Left ventricle myocardium inferior (tissue), 1 donor: ENCODE results near the gene POLE3. TPM values are rescaled to one million over a fixed set of nuclear protein-coding genes. Genes with fewer than 3 reads are reported as not detected.

ENCODE experiments used
- DNase-seq: peaks from one replicate; pipeline ENCODE4 v3.0.0-alpha.2; 2020
- H3K27ac ChIP-seq: fragments of 200-600 bp; replicated peaks from 2 replicates; pipeline ENCODE4 v1.8.0; 2021
- H3K27me3 ChIP-seq: fragments of 200-600 bp; 2 replicates; pipeline ENCODE4 v1.8.0; 2021; ENCODE audit warnings: low read depth
- H3K36me3 ChIP-seq: fragments of 200-600 bp; 2 replicates; pipeline ENCODE4 v1.8.0; 2021
- H3K4me1 ChIP-seq: fragments of 200-600 bp; 2 replicates; pipeline ENCODE4 v1.8.0; 2021
- H3K4me3 ChIP-seq: fragments of 200-600 bp; 2 replicates; pipeline ENCODE4 v1.8.0; 2021; ENCODE audit warnings: mild to moderate bottlenecking, moderate library complexity
- H3K9me3 ChIP-seq: fragments of 200-600 bp; replicated peaks from 2 replicates; pipeline ENCODE4 v1.8.0; 2021
- intact Hi-C: fragments of 100-400 bp; cut with micrococcal nuclease; formaldehyde crosslinking; loops from one replicate; pipeline ENCODE4 v1.11.0; 2022
- total RNA-seq: library from RNA; stranded (reverse); fragmentation: NEBNext Ultra II Directional; extraction: Animal tissue kit (Norgen Biotek cat#: 25700); gene quantifications from one replicate; pipeline ENCODE4 v1.2.1, GENCODE V29; 2021
- TF ChIP-seq, protein P1 (sequence below): fragments of 200-600 bp; IDR thresholded peaks from 2 replicates; pipeline ENCODE4 v1.8.0; 2021; ENCODE audit warnings: antibody characterized with exemption, mild to moderate bottlenecking, borderline replicate concordance
- donor health status: DM: no; HTN: yes; CAD: no; lungs with severe emphysema.

POLE3 gene
- total RNA-seq, 1 donor from 2014 or later, result 22.5 TPM

DNA sequence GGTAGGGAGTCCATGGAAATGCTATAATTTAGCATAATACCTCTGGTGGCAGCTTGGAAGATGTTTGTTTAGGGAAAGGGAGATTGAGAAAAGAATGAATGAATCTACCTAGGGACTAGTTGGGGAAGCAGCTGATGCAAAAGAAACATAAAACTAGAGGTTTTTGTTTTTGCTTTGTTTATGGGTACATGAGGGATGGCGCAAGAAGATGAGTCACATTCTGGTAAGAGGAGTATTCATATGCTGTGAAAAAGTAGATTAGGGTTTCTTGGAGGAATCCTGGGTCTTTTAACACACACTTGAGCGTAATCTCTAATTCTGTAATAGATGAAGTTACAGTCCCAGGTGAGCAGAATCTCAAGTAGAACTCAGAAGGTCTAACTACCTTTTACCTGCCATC lies 17.2 kb upstream of the POLE3 start:
- no peak overlapping the region for H3K4me3 ChIP-seq
- H3K27me3 ChIP-seq, result peaks cover 6% of the 10 kb centered on the region
- no peak overlapping the region for H3K27ac ChIP-seq
- no peaks in the 10 kb centered on the region for H3K36me3 ChIP-seq
- intact Hi-C loops, result no loop called here
- H3K4me1 ChIP-seq, result no peaks in the 10 kb centered on the region
- DNase-seq, result no peak
- TF ChIP-seq, protein P1, sequence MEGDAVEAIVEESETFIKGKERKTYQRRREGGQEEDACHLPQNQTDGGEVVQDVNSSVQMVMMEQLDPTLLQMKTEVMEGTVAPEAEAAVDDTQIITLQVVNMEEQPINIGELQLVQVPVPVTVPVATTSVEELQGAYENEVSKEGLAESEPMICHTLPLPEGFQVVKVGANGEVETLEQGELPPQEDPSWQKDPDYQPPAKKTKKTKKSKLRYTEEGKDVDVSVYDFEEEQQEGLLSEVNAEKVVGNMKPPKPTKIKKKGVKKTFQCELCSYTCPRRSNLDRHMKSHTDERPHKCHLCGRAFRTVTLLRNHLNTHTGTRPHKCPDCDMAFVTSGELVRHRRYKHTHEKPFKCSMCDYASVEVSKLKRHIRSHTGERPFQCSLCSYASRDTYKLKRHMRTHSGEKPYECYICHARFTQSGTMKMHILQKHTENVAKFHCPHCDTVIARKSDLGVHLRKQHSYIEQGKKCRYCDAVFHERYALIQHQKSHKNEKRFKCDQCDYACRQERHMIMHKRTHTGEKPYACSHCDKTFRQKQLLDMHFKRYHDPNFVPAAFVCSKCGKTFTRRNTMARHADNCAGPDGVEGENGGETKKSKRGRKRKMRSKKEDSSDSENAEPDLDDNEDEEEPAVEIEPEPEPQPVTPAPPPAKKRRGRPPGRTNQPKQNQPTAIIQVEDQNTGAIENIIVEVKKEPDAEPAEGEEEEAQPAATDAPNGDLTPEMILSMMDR, result no peak
- no peaks in the 10 kb centered on the region for H3K9me3 ChIP-seq

DNA sequence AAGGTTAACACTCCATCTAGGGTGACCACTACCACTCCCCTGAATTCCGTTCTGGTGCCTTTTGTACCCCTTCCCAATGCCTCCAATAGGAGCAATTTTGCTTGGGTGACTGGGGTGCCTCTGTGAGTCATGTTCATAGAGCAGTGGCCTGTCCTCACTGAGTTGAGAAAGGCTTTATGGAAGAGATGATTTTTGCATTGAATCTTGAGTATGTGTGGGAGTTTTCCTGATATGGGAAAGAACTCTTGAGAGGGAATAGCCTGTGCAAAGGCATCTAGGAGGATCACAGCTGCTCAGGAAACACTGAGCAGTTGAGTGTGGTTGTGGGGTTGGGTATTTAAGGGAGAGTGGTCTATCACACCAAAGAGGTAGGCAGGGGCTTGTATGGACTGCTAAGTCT lies 16.2 kb upstream of the POLE3 start:
- Histone ChIP-seq H3K4me3 (no peak overlapping the region), H3K27ac (no peak overlapping the region), H3K36me3 (no peaks in the 10 kb centered on the region), H3K27me3 (peaks cover 6% of the 10 kb centered on the region), H3K9me3 (no peaks in the 10 kb centered on the region), H3K4me1 (no peaks in the 10 kb centered on the region)
- intact Hi-C loops, result no loop called here
- TF ChIP-seq, protein P1, result no peak
- no peak for DNase-seq

DNA sequence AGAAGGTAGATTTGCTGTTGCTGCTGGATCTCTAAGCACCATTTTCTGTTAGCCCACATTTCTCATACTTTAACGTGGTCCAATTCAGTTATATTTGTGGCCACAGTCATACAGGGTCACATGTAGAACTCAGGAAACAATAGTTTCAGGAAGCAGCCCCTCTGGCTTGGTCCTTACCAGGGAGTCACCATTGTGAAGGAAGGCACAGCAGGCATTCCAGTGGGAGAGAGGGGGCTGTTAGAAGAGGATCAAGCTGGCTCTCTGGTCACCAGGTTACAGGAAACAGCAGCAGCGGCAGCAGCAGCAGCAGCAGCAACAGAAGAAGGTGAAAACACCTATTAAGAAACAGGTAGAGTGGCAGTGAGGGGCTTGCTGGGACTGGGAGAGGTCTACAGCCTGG lies 14.6 kb upstream of the POLE3 start:
- no peak overlapping the region for H3K4me3 ChIP-seq
- intact Hi-C loops, result no loop called here
- no peak for DNase-seq
- H3K27me3 ChIP-seq, result peaks cover 6% of the 10 kb centered on the region
- TF ChIP-seq, protein P1, result no peak
- no peaks in the 10 kb centered on the region for H3K9me3 ChIP-seq
- H3K4me1 ChIP-seq, result no peaks in the 10 kb centered on the region
- no peak overlapping the region for H3K27ac ChIP-seq
- H3K36me3 ChIP-seq, result no peaks in the 10 kb centered on the region

DNA sequence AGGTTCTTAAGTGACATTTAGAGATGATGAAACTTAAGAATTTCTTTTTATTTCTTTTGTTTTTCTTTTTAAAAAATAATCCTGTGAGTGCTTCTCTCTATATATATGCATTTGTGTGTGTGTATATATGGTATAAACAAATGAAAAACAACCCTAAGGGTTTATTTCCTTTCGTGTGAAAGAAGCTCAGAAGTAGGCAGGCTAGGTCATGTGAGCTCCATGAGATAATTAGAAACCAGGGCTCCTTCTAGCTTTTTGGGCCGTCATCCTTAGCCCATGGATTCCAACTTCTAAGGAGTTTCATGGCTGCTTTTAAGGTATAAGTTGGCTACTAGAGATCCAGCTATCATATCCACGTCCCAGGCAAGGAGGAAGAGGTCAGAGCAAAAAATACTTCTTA lies 11.3 kb upstream of the POLE3 start:
- TF ChIP-seq, protein P1, result no peak
- no peak for DNase-seq
- peaks cover 6% of the 10 kb centered on the region for H3K27me3 ChIP-seq
- no peaks in the 10 kb centered on the region for H3K4me1 ChIP-seq
- no peak overlapping the region for H3K27ac ChIP-seq
- no peak overlapping the region for H3K4me3 ChIP-seq
- H3K36me3 ChIP-seq, result no peaks in the 10 kb centered on the region
- intact Hi-C loops, result no loop called here
- H3K9me3 ChIP-seq, result no peaks in the 10 kb centered on the region

DNA sequence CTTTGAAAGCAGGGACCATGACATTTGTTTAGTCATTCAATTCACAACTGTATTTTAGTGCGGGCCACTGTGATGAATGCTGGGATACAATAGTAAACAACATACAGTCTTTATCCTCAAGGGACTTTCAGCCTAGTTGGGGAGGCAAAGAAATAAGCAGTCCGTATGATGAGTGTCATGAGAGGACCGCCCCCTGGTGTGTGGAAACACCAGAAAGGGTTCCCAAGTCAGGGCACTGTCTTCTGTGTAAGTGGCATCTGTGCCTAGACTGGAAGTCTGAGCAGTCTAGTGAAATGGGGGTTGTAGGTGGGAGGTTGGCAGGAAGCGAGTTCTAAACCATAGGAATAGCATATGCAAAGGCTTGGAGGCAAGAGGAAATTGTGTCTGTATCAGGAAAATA lies 6.9 kb upstream of the POLE3 start:
- intact Hi-C loops, result no loop called here
- no peak for DNase-seq

More for the DNA sequence above, 6.9 kb upstream of the POLE3 start:
- TF ChIP-seq, protein P1, result no peak
- Histone ChIP-seq H3K27ac (no peak overlapping the region), H3K36me3 (no peaks in the 10 kb centered on the region), H3K27me3 (no peaks in the 10 kb centered on the region), H3K4me3 (no peak overlapping the region), H3K4me1 (no peaks in the 10 kb centered on the region), H3K9me3 (no peaks in the 10 kb centered on the region)
